Stimulated activated CD4-positive, alpha-beta T cell treated with anti-CD3 and anti-CD28 coated beads, Interleukin-12 subunit alpha, Interleukin-12 subunit beta, amount 100 ng/mL, for 4 hours (primary cell): ENCODE data around the gene ABHD3.
"Not testable (repeated sequence)": the region's sequence is repeated elsewhere in the genome, so short reads cannot be mapped to it uniquely, and the experiment has no call there.

ENCODE experiments used
- DNase-seq: peaks from one replicate; pipeline ENCODE4 v3.0.0-alpha.2; 2020

Gene ABHD3

DNA sequence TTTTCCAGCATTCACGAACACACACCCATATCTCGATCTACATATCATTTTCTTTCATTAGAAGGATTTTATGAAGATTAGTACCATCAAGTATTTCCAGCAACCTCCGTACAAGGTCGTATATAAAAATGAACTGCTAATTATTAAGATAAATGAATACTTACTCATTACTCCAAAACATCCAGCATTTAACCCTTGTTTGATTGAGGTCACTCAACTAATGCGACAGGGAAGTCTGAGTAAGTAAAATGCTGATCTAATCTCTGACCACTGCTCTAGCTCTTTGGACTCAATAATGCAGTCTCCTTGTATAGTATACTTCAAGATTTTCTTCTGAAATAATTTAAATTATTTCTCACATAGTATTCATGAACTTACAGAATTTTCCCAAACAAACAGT is 2.0 kb downstream of the ABHD3 start:
- DNase-seq = no peak

- DNase-seq = no peak
These were observed 3.0 kb downstream of the ABHD3 start for GRCh38 chr18:21701621-21702020.

DNA sequence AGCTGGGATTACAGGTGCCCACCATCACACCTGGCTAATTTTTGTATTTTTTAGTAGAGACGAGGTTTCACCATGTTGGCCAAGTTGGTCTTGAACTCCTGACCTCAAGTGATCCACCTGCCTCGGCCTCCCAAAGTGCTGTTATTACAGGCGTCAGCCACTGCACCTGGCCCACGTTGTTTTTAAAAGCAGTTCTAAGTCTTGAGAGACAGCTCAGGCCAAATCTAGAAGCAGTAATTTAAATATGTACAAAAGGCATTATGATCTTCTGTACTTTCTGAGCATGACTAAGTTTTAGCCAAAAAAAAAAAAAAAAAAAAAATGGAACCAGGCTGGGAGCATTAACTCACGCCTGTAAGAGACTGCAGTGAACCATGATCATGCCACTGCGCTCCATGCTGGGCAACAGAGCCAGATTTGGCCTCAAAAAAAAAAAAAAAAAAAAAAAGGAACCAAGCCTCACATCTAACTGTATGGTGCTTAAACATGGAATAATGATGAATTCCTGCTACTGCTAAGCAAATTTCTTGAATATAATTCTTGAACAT is 4.0 kb downstream of the ABHD3 start:
- DNase-seq = no peak

DNA sequence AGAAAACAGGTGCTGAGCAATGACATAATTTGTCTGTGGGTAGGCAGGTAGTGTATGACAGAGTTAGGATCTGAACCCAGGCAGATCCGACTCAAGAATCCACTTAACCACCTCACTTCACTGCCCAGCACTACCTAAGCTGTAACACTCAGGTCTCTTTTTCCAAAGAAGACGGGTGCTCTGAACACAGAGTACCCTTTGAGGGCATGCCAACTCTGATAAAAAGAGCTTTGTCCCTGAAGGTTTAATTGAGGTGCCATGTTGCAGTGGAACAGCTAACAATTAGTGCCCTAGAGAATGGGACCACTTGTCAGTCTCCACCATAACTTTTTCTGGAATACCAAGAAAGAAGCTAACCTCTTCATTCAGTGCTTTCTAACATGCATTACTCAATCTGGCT is 11.3 kb downstream of the ABHD3 start:
- DNase-seq = no peak

DNA sequence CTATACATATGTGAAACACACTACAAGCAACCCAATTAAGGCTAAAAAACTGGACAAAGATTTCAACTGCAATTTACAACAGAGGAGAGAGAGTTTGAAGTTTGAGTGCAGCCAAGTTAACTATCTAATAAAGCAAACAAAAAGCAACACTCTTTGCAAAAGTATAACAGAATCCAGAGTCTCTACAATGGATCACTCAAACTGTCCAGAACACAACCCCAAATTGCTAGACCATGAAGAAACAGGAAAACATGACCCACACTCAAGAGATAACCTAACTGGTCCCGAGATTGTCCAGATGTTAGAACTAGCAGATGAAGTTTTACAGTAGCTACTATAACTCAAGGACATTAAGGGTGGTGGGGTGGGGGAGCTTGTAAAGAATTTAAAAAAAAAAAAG is 14.8 kb downstream of the ABHD3 start:
- DNase-seq = no peak

DNA sequence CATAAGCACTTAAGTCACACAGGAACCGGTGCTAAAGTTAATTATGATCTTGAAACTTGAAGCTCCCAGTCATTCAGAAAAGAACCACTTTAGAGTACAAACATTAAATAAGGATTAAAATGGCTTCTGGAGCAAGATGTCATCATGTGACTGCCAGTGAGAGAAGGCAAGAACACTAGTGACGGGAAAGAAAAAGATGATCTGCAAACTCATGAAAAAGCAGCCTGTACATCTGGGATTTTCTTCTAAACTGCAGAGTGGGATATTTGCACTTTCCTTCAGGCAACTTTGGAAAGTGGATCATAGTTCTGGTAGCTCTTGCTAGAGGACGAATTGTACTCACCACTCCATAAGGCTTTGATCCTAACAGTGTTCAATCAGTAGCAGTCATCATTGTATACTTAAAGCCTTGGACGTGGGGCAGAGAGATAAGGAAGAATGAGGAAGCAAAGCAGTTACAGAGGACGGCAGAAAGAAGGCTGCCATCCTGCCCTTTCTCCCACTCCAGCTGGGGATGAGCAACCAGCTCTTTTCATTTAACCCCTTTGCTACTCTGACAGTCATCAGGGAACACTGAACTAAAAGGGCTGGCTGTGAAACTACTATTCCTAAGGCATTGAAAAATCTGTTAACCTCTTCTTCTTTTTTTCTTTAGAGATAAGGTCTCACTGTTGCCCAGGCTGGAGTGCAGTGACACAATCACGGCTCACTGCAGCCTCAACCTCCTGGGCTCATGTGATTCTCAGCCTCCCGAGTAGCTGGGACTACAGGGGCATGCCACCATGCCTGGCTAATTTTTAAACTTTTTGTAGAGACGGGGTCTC is 18.1 kb downstream of the ABHD3 start:
- no peak for DNase-seq

DNA sequence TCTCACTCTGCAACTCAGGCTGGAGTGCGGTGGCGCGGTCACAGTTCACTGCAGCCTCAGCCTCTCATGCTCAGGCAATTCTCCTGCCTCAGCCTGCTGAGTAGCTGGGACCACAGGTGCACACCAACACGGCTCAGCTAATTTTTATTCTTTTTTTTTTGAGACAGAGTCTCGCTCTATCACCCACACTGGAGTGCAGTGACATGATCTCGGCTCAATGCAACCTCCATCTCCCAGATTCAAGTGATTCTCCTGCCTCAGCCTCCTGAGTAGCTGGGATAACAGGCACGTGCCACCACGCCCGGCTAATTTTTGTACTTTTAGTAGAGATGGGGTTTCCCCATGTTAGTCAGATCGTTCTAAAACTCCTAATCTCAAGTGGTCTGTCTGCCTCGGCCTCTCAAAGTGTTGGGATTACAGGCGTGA is 19.0 kb downstream of the ABHD3 start:
- not testable (repeated sequence) for DNase-seq

GRCh38 chr18:21684731-21685130 is 19.8 kb downstream of the ABHD3 start:
- no peak for DNase-seq

GRCh38 chr18:21682371-21683051 is 22.1 kb downstream of the ABHD3 start:
- DNase-seq = no peak

GRCh38 chr18:21680161-21680560 is 24.4 kb downstream of the ABHD3 start:
- no peak for DNase-seq

DNA sequence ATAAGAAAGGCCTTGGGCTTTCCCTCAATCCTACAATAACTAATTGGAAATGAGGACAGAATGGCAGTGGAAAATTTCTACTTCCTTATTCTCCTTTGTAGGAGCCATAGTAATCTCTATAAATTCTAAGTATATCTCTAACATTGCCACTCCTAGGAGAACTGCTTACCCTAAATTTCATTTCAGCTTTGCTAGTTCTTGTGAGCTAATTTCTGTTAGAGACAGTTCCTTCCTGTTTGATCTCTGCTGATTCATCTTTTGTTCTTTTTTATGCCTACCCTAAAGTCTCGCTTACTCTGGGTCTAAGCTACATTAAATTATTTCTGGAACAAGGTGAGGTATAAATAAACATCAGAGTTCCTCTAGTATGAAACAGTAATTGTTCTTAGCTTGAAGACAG is 25.7 kb downstream of the ABHD3 start:
- DNase-seq = no peak

DNA sequence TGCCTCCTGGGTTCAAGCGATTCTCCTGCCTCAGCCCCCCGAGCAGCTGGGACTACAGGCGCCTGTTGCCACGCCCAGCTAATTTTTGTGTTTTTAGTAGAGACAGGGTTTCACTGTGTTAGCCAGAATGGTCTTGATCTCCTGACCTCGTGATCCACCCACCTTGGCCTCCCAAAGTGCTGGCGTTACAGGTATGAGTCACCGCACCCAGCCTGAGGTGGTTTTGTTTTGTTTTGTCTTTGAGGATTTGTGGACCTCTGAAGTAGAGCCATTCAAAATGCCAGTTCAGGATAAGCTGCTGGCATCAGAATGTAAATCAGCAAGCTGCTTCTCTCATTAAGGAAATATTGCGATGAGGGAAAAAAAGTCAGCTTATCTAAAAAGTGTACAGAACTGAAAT is 29.2 kb downstream of the ABHD3 start:
- DNase-seq = not testable (repeated sequence)

DNA sequence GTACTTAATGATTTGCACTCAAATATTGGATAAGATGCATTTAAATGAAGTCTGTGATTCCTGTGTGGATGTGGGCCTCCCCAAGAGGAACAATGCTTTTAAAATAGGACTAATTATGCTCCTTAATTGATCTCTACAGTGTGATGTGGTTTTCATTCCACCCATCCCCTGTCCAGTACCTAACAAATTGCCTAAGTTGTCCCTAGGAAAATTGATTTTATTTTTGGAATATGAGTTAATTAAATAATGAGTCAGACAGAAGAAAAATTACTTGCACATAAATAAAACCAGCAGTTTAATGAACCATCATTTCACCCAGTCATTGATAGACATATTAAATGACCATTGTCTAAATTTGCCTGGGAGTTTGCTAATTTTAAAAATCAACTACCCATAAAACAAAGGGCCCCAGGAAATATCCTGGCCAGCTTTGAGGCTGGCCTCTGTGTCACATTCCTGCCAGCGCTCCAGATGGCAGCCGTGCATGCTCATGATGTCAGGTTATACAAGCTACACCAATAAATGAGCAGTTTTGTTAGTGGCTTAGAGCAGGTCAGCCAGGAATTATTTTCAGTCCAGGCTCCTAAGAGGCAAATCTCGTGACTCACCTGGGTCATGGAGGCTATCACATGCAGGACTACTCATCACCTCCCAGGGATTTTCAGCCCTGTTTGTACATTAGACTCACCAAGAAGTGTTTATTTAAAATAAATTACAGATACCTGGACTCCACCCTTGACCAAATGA is 31.9 kb downstream of the ABHD3 start:
- no peak for DNase-seq

GRCh38 chr18:21669736-21670285 is 34.8 kb downstream of the ABHD3 start:
- DNase-seq = no peak

GRCh38 chr18:21664069-21664468 is 40.5 kb downstream of the ABHD3 start:
- DNase-seq = no peak

DNA sequence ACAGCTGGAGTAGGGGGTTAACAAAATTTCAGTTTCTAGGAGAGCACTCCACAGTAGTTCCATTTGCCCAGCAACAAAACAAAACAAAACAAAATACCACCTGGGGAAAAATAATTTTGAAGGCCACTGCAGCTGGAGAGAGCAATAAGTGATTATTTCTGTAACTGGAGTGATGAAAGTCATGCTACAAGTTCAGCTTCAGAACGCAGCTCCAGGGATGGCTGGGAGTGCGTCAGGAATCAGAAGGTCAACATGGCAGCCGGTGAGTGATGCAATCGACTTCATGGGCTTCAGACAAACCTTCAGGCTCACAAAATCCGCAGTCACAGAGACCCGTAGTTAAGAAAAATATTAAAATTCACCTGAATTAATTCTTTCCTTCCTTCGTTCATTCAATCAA is 41.0 kb downstream of the ABHD3 start:
- DNase-seq = no peak

- no peak for DNase-seq
These were observed 42.0 kb downstream of the ABHD3 start for GRCh38 chr18:21662581-21662980.

DNA sequence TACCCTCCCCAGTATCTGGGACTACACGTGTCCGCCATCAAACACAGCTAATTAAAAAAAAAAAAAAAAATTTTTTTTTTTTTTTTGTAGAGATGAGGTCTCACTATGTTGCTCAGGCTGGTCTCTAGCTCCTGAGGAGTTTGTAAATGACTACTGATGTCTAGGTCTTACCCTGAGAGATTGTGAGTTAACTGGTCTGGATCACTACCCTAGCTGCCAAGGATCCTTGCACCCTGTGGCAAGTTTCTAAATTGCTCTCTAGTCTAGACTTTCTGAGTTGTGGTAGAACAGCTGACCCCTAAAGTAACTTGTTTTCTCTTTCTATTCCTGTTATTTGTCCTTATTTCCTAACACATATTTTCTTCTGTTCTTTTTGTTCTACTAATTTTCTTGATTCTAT is 44.5 kb downstream of the ABHD3 start:
- DNase-seq = no peak

DNA sequence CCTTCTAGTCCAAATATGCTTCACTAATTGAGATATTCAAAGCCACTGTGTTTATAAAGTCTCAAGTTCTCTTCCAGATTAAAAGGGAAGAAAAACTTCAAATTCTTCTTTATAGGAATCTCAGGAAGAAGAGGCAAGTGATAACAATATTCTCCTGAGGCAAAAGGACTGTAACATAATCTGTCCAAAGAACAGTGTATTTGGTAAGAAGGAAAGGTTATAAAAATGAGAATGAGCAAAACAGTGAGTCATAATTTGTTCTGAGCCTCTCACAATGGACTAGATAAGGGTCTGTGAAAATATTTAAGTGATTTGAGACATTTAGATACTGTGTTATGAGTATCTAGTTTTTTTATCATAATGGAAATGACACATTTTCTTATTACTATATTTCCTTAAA is 48.2 kb downstream of the ABHD3 start:
- DNase-seq = no peak

DNA sequence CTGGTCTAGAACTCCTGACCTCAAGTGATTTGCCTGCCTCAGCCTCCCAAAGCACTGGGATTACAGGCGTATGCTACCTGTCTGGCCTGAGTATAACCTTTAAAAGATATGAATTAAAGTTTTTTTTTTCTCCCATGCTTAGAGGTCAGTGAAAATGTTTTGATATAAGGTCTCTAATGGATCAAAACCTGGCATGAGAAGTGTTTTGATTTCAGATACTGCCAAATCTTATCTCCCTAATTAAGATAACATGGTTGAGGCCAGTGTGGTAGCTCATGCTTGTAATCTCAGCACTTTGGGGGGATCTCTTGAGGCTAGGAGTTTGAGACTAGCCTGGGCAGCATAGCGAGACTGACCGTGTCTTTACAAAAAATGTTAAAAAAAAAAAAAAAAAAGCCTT is 51.2 kb downstream of the ABHD3 start:
- no peak for DNase-seq

- DNase-seq = no peak
These were observed 52.5 kb downstream of the ABHD3 start for GRCh38 chr18:21652073-21652472.

GRCh38 chr18:21650311-21650710 is 54.3 kb downstream of the ABHD3 start:
- DNase-seq = no peak

- DNase-seq = not testable (repeated sequence)
These were observed 64.2 kb downstream of the ABHD3 start for GRCh38 chr18:21640375-21640774.
